ENCODE data around the gene ALDH3B1.

Gene ALDH3B1

DNA sequence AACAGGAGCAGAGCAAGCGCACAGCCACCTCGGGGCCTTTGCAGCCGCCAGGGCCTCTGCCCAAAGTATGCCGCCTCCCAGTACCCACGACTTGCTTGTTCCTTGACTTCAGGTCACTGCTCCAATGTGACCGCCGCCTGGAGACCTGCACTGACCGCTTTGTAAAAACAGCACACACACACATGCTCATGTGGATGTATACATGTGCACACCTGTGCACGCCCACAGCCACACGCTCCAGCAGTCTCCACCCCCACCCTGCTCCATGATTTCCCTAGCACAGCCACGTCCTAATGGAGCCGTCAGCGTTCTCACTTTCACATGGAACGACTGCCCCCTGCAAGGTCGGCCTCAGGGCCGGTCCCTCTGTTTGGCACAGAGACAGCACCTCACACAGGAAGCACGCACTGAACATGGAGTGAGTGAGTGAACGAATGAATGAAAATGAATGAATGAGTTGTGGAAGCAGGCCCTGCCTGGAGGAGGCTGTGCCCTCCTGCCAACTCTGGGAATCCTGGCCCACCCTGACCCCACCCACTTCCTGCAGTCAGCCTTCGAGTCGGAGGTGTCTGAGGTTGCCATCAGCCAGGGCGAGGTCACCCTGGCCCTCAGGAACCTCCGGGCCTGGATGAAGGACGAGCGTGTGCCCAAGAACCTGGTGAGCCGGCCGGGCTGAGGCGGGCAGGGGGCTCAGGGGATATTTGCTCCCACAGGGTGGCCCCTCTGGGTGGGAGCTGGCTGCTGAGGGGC, 8.0 kb downstream of the ALDH3B1 start:
- Histone ChIP-seq H3K27me3 (no peaks in the 10 kb centered on the region), H3K4me1 (peaks cover 6% of the 10 kb centered on the region), H3K4me3 (ENCODE audit: low read depth, low read length) (no peak overlapping the region), H3K36me3 (no peaks in the 10 kb centered on the region), H3K9me3 (no peaks in the 10 kb centered on the region)
- TF ChIP-seq, protein P1, sequence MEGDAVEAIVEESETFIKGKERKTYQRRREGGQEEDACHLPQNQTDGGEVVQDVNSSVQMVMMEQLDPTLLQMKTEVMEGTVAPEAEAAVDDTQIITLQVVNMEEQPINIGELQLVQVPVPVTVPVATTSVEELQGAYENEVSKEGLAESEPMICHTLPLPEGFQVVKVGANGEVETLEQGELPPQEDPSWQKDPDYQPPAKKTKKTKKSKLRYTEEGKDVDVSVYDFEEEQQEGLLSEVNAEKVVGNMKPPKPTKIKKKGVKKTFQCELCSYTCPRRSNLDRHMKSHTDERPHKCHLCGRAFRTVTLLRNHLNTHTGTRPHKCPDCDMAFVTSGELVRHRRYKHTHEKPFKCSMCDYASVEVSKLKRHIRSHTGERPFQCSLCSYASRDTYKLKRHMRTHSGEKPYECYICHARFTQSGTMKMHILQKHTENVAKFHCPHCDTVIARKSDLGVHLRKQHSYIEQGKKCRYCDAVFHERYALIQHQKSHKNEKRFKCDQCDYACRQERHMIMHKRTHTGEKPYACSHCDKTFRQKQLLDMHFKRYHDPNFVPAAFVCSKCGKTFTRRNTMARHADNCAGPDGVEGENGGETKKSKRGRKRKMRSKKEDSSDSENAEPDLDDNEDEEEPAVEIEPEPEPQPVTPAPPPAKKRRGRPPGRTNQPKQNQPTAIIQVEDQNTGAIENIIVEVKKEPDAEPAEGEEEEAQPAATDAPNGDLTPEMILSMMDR (IDR thresholded peaks at IDR 0.05; ENCODE audit: low read depth, low read length) = no peak
- no peak for DNase-seq

DNA sequence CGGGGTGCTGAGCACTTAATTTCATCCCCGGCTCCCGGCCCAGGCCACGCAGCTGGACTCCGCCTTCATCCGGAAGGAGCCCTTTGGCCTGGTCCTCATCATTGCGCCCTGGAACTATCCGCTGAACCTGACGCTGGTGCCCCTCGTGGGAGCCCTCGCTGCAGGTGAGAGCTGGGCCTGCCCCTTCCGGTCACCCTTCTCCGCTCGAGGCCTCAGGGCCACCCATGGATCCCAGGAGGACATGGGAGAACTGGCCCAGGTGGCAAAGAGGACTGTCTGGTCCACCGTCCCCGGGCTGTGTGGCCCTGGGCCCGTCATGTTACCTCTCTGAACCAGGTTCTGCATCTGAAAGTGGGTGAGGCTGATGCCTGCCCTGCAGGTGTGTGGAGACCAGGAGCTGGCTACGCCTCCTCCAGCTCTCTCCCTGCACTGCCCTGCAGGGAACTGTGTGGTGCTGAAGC, 8.6 kb downstream of the ALDH3B1 start:
- no peak for DNase-seq
- TF ChIP-seq, protein P1 (IDR thresholded peaks at IDR 0.05; ENCODE audit: low read depth, low read length) = no peak
- H3K4me3 ChIP-seq (ENCODE audit: low read depth, low read length) = no peak overlapping the region
- H3K36me3 ChIP-seq = no peaks in the 10 kb centered on the region
- no peaks in the 10 kb centered on the region for H3K27me3 ChIP-seq
- H3K4me1 ChIP-seq = peaks cover 6% of the 10 kb centered on the region
- no peaks in the 10 kb centered on the region for H3K9me3 ChIP-seq

DNA sequence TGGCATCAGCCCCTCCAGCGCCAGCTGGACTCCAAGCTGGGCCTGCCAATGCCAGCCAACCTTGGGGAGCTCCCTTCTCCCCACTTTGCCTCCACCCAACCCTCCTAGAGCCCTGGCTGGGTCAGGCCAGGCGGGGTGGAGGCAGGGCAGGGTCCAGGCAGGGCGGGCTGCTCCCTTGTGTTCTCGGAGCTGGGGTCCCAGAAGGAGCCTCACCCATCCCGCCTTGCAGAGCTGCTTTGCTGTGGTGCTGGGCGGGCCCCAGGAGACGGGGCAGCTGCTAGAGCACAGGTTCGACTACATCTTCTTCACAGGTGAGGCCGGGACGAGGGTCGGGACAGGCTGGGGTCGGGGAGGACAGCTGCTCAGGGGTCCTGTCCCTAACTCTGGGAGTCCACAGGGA, 9.4 kb downstream of the ALDH3B1 start:
- Histone ChIP-seq H3K9me3 (no peaks in the 10 kb centered on the region), H3K27me3 (no peaks in the 10 kb centered on the region), H3K4me1 (peaks cover 6% of the 10 kb centered on the region), H3K4me3 (ENCODE audit: low read depth, low read length) (no peak overlapping the region), H3K36me3 (no peaks in the 10 kb centered on the region)
- DNase-seq = no peak
- TF ChIP-seq, protein P1 (IDR thresholded peaks at IDR 0.05; ENCODE audit: low read depth, low read length) = no peak

DNA sequence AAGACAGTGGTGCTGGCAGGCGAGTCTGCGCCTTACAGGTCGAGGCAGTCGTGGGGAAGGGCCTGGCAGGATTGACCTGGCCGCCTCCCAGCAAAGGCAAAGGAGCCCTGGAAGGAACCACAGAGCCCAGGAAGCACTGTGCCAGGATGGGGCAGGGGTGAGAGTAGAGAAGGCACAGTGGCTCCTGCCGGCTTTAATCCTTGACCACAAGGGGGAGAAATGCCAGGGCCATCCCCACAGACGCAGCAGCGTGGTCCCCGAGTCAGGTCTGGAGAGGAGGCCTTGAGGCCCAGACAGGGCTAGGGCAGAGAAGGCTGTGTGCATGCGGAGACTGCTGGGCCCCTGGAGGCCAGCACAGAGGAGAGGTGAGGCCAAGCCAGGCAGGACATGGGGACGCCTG, 10.4 kb downstream of the ALDH3B1 start:
- Histone ChIP-seq H3K4me1 (peaks cover 6% of the 10 kb centered on the region), H3K4me3 (ENCODE audit: low read depth, low read length) (no peak overlapping the region), H3K27me3 (no peaks in the 10 kb centered on the region), H3K9me3 (no peaks in the 10 kb centered on the region), H3K36me3 (no peaks in the 10 kb centered on the region)
- TF ChIP-seq, protein P1 (IDR thresholded peaks at IDR 0.05; ENCODE audit: low read depth, low read length) = peak; percentile 60
- DNase-seq = peak; percentile 65

DNA sequence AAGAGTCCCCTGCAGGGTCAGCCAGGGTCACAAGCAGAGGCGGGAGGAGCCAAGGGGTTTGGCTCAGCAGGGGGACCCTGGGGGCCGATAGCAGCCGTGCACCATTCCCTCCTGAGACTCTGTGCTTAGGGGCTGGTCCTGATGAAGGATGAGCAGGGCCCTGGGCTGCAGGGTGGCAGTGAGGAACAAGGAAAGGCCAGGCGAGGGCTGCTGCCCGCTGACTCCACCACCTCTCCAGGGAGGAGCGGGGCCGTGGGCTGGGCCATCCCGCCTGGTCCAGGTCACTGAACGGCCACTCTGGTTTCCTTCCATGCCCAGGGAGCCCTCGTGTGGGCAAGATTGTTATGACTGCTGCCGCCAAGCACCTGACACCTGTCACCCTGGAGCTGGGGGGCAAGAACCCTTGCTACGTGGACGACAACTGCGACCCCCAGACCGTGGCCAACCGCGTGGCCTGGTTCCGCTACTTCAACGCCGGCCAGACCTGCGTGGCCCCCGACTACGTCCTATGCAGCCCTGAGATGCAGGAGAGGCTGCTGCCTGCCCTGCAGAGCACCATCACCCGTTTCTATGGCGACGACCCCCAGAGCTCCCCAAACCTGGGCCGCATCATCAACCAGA, 11.2 kb downstream of the ALDH3B1 start:
- peaks cover 6% of the 10 kb centered on the region for H3K4me1 ChIP-seq
- no peak overlapping the region for H3K4me3 ChIP-seq (ENCODE audit: low read depth, low read length)
- no peak for DNase-seq
- TF ChIP-seq, protein P1 (IDR thresholded peaks at IDR 0.05; ENCODE audit: low read depth, low read length) = peak; percentile 3; the same call in 1 of the 2 replicates
- H3K9me3 ChIP-seq = no peaks in the 10 kb centered on the region
- H3K36me3 ChIP-seq = no peaks in the 10 kb centered on the region
- H3K27me3 ChIP-seq = no peaks in the 10 kb centered on the region

DNA sequence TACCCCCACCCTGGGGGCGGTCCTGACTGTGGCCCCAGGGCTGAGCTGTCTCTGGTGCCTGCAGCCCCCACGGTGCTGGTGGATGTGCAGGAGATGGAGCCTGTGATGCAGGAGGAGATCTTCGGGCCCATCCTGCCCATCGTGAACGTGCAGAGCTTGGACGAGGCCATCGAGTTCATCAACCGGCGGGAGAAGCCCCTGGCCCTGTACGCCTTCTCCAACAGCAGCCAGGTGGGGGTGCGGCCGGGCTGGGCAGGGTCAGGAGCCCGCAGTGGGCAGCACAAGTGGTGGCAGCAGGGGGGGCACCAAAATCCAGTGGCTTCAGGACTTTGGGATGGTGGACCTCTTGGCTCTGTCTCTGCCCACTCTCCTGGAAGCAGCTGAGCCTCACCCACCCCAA, 12.4 kb downstream of the ALDH3B1 start:
- Histone ChIP-seq H3K4me1 (no peaks in the 10 kb centered on the region), H3K36me3 (no peaks in the 10 kb centered on the region), H3K27me3 (no peaks in the 10 kb centered on the region), H3K9me3 (no peaks in the 10 kb centered on the region), H3K4me3 (ENCODE audit: low read depth, low read length) (no peak overlapping the region)
- TF ChIP-seq, protein P1 (IDR thresholded peaks at IDR 0.05; ENCODE audit: low read depth, low read length) = no peak
- no peak for DNase-seq
